ENCODE measurements around the gene CCSER1.

Gene CCSER1

GRCh38 chr4:91222014-91222413 is 1094.8 kb downstream of the CCSER1 start:
- Histone ChIP-seq H3K4me2 (ENCODE audit: low read length) (no peak overlapping the region), H3K9me3 (ENCODE audit: insufficient read depth, low read depth, low read length) (no peaks in the 10 kb centered on the region), H3K4me1 (ENCODE audit: control insufficient read depth in 1 of 2, insufficient read depth in 2 of 2, low read length in 2 of 2) (no peaks in the 10 kb centered on the region), H3K79me1 (ENCODE audit: low read length) (no peaks in the 10 kb centered on the region), H3K23ac (ENCODE audit: low read length) (no peak overlapping the region), H2BK5ac (ENCODE audit: low read depth, low read length, poor library complexity) (no peak overlapping the region), H2AK5ac (ENCODE audit: low read length) (no peak overlapping the region), H3K27ac (ENCODE audit: low read depth, low read length) (no peak overlapping the region), H3K14ac (ENCODE audit: low read length) (no peak overlapping the region), H4K8ac (ENCODE audit: low read depth, low read length) (no peak overlapping the region), H3K9ac (ENCODE audit: low read length) (no peak overlapping the region), H3K79me2 (ENCODE audit: control insufficient read depth, insufficient read depth, low read length, poor library complexity) (no peaks in the 10 kb centered on the region), H3K36me3 (ENCODE audit: control insufficient read depth in 1 of 2, insufficient read depth in 2 of 2, low read length in 2 of 2) (no peaks in the 10 kb centered on the region), H4K91ac (ENCODE audit: low read depth, low read length) (no peak overlapping the region), H2AFZ (ENCODE audit: insufficient read depth, low read length, poor library complexity) (no peak overlapping the region), H3K4me3 (ENCODE audit: low read depth, low read length) (no peak overlapping the region), H4K12ac (ENCODE audit: low read depth, low read length) (no peak overlapping the region), H3K18ac (ENCODE audit: low read length) (no peak overlapping the region), H3K27me3 (ENCODE audit: insufficient read depth, low read length) (no peaks in the 10 kb centered on the region), H2BK120ac (ENCODE audit: insufficient read depth, low read length, poor library complexity) (no peak overlapping the region), H3K4ac (ENCODE audit: low read depth, low read length) (no peak overlapping the region), H2BK12ac (ENCODE audit: low read length) (no peak overlapping the region)
- DNase-seq = no peak
- no CpG with 5 or more reads among the region's 4 CpGs for WGBS (ENCODE audit: extremely low coverage, insufficient coverage, insufficient read length)

DNA sequence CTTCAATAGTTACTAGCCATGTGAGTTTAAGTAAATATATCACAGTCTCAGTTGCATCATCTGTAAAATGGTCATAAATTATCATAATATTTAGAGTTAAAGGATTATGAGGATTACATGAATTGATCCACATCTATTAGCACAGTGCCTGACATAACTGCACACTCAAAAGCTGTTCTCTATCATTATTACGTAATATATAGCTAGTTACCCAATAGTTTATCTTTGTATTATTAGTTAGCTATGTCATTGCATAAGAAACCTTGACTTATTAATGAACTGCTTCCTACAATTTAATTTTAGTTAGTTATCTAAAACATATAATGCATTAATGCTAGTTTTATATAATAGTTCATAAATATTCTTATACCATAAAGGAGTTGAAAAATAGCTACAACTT is 1099.7 kb downstream of the CCSER1 start:
- no peak overlapping the region for H2AK5ac ChIP-seq (ENCODE audit: low read length)
- H2BK5ac ChIP-seq (ENCODE audit: low read depth, low read length, poor library complexity) = no peak overlapping the region
- H3K4me3 ChIP-seq (ENCODE audit: low read depth, low read length) = no peak overlapping the region
- H3K79me1 ChIP-seq (ENCODE audit: low read length) = no peaks in the 10 kb centered on the region
- no peak overlapping the region for H4K12ac ChIP-seq (ENCODE audit: low read depth, low read length)
- no peaks in the 10 kb centered on the region for H3K79me2 ChIP-seq (ENCODE audit: control insufficient read depth, insufficient read depth, low read length, poor library complexity)
- no peak overlapping the region for H3K18ac ChIP-seq (ENCODE audit: low read length)
- H3K23ac ChIP-seq (ENCODE audit: low read length) = no peak overlapping the region
- no peak overlapping the region for H2AFZ ChIP-seq (ENCODE audit: insufficient read depth, low read length, poor library complexity)
- H2BK12ac ChIP-seq (ENCODE audit: low read length) = no peak overlapping the region
- no peak overlapping the region for H3K9ac ChIP-seq (ENCODE audit: low read length)
- no peak overlapping the region for H4K8ac ChIP-seq (ENCODE audit: low read depth, low read length)
- H4K91ac ChIP-seq (ENCODE audit: low read depth, low read length) = no peak overlapping the region
- no peak overlapping the region for H3K14ac ChIP-seq (ENCODE audit: low read length)
- H3K27me3 ChIP-seq (ENCODE audit: insufficient read depth, low read length) = no peaks in the 10 kb centered on the region
- no peak for DNase-seq
- no peaks in the 10 kb centered on the region for H3K9me3 ChIP-seq (ENCODE audit: insufficient read depth, low read depth, low read length)
- no peaks in the 10 kb centered on the region for H3K36me3 ChIP-seq (ENCODE audit: control insufficient read depth in 1 of 2, insufficient read depth in 2 of 2, low read length in 2 of 2)
- H3K4me2 ChIP-seq (ENCODE audit: low read length) = no peak overlapping the region
- no peaks in the 10 kb centered on the region for H3K4me1 ChIP-seq (ENCODE audit: control insufficient read depth in 1 of 2, insufficient read depth in 2 of 2, low read length in 2 of 2)
- no peak overlapping the region for H3K4ac ChIP-seq (ENCODE audit: low read depth, low read length)
- no CpG with 5 or more reads among the region's 1 CpG for WGBS (ENCODE audit: extremely low coverage, insufficient coverage, insufficient read length)
- no peak overlapping the region for H2BK120ac ChIP-seq (ENCODE audit: insufficient read depth, low read length, poor library complexity)
- H3K27ac ChIP-seq (ENCODE audit: low read depth, low read length) = no peak overlapping the region

DNA sequence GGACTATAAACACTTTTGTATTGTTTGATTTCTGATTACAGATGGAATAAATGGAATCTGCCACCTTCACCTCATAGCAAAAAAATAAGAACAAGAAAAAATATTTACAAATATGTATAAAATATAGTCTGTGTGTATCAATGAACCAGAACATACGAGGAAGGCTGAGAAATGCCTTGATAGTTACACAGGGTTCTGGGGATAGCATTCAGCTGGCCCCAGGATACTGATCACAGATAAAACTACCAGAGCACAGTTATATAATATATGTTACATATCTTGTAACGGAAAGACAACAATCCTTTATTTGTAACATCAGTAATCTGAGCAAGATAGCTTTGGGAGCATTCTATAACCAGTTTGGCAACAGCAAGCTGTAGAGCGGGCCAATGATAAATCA is 1101.5 kb downstream of the CCSER1 start:
- Histone ChIP-seq H3K79me1 (ENCODE audit: low read length) (no peaks in the 10 kb centered on the region), H2BK120ac (ENCODE audit: insufficient read depth, low read length, poor library complexity) (no peak overlapping the region), H3K4me1 (ENCODE audit: control insufficient read depth in 1 of 2, insufficient read depth in 2 of 2, low read length in 2 of 2) (no peaks in the 10 kb centered on the region), H2BK5ac (ENCODE audit: low read depth, low read length, poor library complexity) (no peak overlapping the region), H2AK5ac (ENCODE audit: low read length) (no peak overlapping the region), H2BK12ac (ENCODE audit: low read length) (no peak overlapping the region), H3K9ac (ENCODE audit: low read length) (no peak overlapping the region), H3K14ac (ENCODE audit: low read length) (no peak overlapping the region), H3K27me3 (ENCODE audit: insufficient read depth, low read length) (no peaks in the 10 kb centered on the region), H3K36me3 (ENCODE audit: control insufficient read depth in 1 of 2, insufficient read depth in 2 of 2, low read length in 2 of 2) (no peaks in the 10 kb centered on the region), H2AFZ (ENCODE audit: insufficient read depth, low read length, poor library complexity) (no peak overlapping the region), H3K79me2 (ENCODE audit: control insufficient read depth, insufficient read depth, low read length, poor library complexity) (no peaks in the 10 kb centered on the region), H3K23ac (ENCODE audit: low read length) (no peak overlapping the region), H4K12ac (ENCODE audit: low read depth, low read length) (no peak overlapping the region), H3K4ac (ENCODE audit: low read depth, low read length) (no peak overlapping the region), H3K9me3 (ENCODE audit: insufficient read depth, low read depth, low read length) (no peaks in the 10 kb centered on the region), H3K4me2 (ENCODE audit: low read length) (no peak overlapping the region), H4K8ac (ENCODE audit: low read depth, low read length) (no peak overlapping the region), H3K27ac (ENCODE audit: low read depth, low read length) (no peak overlapping the region), H3K18ac (ENCODE audit: low read length) (no peak overlapping the region), H3K4me3 (ENCODE audit: low read depth, low read length) (no peak overlapping the region), H4K91ac (ENCODE audit: low read depth, low read length) (no peak overlapping the region)
- DNase-seq = no peak
- no CpG with 5 or more reads among the region's 3 CpGs for WGBS (ENCODE audit: extremely low coverage, insufficient coverage, insufficient read length)

DNA sequence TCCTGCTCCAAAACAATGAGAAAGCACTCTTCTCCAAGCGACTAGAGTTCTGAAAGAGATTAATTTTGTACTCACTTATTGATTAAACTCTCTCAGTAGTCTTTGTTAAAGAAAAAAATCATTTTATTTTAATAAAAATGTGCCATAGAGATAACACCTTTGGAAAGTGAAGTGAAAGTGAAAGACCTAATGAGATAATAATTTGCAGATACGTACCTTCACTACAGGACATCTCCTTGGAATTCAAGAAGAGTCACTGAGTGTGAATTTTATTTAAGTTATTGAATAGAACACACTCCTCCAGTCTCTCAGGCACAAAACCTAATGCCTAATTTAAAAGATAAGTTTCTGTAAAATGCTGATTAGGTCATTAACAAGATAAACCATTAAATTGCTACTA is 1106.0 kb downstream of the CCSER1 start:
- Histone ChIP-seq H3K79me1 (ENCODE audit: low read length) (no peaks in the 10 kb centered on the region), H2BK120ac (ENCODE audit: insufficient read depth, low read length, poor library complexity) (no peak overlapping the region), H3K9me3 (ENCODE audit: insufficient read depth, low read depth, low read length) (no peaks in the 10 kb centered on the region), H2AK5ac (ENCODE audit: low read length) (no peak overlapping the region), H3K4ac (ENCODE audit: low read depth, low read length) (no peak overlapping the region), H3K4me1 (ENCODE audit: control insufficient read depth in 1 of 2, insufficient read depth in 2 of 2, low read length in 2 of 2) (no peaks in the 10 kb centered on the region), H2AFZ (ENCODE audit: insufficient read depth, low read length, poor library complexity) (no peak overlapping the region), H4K12ac (ENCODE audit: low read depth, low read length) (no peak overlapping the region), H3K79me2 (ENCODE audit: control insufficient read depth, insufficient read depth, low read length, poor library complexity) (no peaks in the 10 kb centered on the region), H2BK5ac (ENCODE audit: low read depth, low read length, poor library complexity) (no peak overlapping the region), H3K23ac (ENCODE audit: low read length) (no peak overlapping the region), H3K4me3 (ENCODE audit: low read depth, low read length) (no peak overlapping the region), H4K8ac (ENCODE audit: low read depth, low read length) (no peak overlapping the region), H3K4me2 (ENCODE audit: low read length) (no peak overlapping the region), H3K18ac (ENCODE audit: low read length) (no peak overlapping the region), H3K14ac (ENCODE audit: low read length) (no peak overlapping the region), H3K9ac (ENCODE audit: low read length) (no peak overlapping the region), H3K36me3 (ENCODE audit: control insufficient read depth in 1 of 2, insufficient read depth in 2 of 2, low read length in 2 of 2) (no peaks in the 10 kb centered on the region), H2BK12ac (ENCODE audit: low read length) (no peak overlapping the region), H3K27ac (ENCODE audit: low read depth, low read length) (no peak overlapping the region), H4K91ac (ENCODE audit: low read depth, low read length) (no peak overlapping the region), H3K27me3 (ENCODE audit: insufficient read depth, low read length) (no peaks in the 10 kb centered on the region)
- no peak for DNase-seq
- no CpG with 5 or more reads among the region's 2 CpGs for WGBS (ENCODE audit: extremely low coverage, insufficient coverage, insufficient read length)

Data from trophoblast cell (in vitro differentiated cells and primary cell).